ENCODE data around the gene NEURL1.

DNA sequence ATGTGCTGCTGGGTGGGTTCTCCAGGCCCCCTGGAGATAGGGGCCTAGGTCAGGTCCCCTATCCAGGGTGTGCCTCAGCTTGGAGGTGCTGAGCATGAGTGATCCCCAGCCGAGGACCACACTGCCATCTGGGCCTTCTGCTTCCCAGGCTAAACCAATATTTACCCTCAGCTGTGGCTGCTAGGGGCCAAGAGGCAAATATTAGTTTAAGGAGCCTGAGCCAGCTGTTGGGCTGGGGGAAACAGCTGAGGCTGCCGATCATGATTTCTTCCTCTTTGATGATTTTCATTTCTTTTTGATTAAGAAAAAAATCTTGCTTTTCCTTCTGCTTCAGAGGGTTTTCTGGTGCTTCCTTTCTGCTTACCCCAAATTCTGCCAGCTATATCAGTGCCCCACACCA, 83.4 kb downstream of the NEURL1 start:
- TF ChIP-seq POLR2A (IDR thresholded peaks at IDR 0.05), result no peak
- TF ChIP-seq, protein P1, sequence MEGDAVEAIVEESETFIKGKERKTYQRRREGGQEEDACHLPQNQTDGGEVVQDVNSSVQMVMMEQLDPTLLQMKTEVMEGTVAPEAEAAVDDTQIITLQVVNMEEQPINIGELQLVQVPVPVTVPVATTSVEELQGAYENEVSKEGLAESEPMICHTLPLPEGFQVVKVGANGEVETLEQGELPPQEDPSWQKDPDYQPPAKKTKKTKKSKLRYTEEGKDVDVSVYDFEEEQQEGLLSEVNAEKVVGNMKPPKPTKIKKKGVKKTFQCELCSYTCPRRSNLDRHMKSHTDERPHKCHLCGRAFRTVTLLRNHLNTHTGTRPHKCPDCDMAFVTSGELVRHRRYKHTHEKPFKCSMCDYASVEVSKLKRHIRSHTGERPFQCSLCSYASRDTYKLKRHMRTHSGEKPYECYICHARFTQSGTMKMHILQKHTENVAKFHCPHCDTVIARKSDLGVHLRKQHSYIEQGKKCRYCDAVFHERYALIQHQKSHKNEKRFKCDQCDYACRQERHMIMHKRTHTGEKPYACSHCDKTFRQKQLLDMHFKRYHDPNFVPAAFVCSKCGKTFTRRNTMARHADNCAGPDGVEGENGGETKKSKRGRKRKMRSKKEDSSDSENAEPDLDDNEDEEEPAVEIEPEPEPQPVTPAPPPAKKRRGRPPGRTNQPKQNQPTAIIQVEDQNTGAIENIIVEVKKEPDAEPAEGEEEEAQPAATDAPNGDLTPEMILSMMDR (IDR thresholded peaks at IDR 0.05), result no peak

Measured in Peyer's patch (tissue), 4 donors.